ENCODE results near the gene GAA. TPM values are rescaled to one million over a fixed set of nuclear protein-coding genes. Genes with fewer than 3 reads are reported as not detected.

Gene GAA
- total and polyA plus RNA-seq, 8 donors = 24.1 to 105 (median 36.9) TPM

DNA sequence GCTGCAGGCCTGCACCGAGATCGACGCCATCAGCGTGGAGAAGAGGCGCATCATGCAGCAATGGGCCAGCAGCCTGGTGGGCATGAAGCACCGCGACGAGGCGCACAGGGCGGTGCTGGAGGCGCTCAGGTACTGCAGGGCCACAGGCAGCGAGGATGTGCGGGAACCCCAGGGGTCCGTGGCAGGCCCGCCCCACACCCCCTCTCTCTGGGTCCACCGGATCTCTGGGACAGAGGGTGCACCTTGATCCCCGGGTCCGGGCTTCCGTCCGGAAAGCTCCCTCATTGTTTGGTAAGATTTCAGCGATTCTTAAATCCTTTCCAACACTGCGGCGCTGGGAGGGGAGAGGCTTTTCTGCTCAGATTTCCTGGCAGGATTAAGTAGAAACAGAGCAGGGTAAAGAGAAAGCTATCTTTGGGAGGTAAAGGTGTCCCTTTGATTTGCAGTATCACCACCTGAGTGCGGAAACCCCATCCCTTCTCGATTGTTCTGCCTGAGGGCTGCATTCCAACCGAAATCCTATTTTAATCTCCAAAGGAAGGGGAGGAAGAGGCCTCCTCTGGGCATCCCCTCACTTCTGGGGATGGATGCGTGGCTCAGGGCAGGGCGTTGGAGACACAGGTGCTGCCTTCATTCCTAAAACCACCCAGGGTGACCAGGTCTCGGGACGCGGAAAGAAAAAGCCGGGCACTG, 35.8 kb upstream of the GAA start:
- no peaks in the 10 kb centered on the region for H3K27me3 ChIP-seq
- no peak overlapping the region for H3K4me3 ChIP-seq
- H3K27ac ChIP-seq = no peak overlapping the region
- no peak for ATAC-seq
- intact Hi-C loops (cut with DNase I) = no loop called here
- H3K36me3 ChIP-seq = no peaks in the 10 kb centered on the region
- peaks cover 0 to 32% of the 10 kb centered on the region in 2 donors for H3K4me1 ChIP-seq
- DNase-seq = peak in 1 of 4 donors; percentile 75
- no peaks in the 10 kb centered on the region for H3K9me3 ChIP-seq
- TF ChIP-seq, protein P1, sequence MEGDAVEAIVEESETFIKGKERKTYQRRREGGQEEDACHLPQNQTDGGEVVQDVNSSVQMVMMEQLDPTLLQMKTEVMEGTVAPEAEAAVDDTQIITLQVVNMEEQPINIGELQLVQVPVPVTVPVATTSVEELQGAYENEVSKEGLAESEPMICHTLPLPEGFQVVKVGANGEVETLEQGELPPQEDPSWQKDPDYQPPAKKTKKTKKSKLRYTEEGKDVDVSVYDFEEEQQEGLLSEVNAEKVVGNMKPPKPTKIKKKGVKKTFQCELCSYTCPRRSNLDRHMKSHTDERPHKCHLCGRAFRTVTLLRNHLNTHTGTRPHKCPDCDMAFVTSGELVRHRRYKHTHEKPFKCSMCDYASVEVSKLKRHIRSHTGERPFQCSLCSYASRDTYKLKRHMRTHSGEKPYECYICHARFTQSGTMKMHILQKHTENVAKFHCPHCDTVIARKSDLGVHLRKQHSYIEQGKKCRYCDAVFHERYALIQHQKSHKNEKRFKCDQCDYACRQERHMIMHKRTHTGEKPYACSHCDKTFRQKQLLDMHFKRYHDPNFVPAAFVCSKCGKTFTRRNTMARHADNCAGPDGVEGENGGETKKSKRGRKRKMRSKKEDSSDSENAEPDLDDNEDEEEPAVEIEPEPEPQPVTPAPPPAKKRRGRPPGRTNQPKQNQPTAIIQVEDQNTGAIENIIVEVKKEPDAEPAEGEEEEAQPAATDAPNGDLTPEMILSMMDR (IDR thresholded peaks at IDR 0.05) = no peak

DNA sequence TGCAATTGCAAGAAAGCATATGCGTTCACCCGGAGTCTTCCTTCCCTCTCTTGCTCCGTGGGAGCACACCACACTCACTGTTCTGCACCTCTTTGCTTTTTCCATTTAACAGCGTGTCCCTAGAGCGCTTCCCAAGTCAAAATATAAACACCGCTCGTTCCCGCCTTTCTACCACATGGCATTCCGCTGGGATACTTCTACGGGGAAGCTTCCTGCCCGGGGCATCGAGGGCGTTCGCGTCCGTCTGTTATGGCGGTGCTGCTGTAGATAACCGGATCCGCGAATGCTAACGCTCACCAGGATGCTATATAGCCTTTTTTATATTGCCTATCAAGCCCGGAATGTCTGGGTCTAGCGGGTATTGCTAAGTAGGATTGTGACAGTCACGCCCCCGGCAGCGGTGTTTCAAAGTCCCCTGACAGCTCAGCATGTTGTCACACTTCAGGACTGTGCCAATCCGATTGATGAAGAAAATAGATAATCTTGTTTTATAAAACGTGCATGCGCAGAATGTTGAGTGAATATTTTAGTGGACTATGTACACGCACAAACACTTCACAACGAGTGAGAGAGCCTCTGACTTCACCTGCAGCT, 33.9 kb upstream of the GAA start:
- no peaks in the 10 kb centered on the region for H3K36me3 ChIP-seq
- ATAC-seq (no peak), DNase-seq (no peak)
- H3K4me3 ChIP-seq = no peak overlapping the region
- H3K27me3 ChIP-seq = no peaks in the 10 kb centered on the region
- TF ChIP-seq, protein P1 (IDR thresholded peaks at IDR 0.05) = no peak
- H3K9me3 ChIP-seq = no peaks in the 10 kb centered on the region
- no peak overlapping the region for H3K27ac ChIP-seq
- intact Hi-C loops (cut with DNase I) = no loop called here
- H3K4me1 ChIP-seq = peaks cover 5 to 44% of the 10 kb centered on the region in 2 donors

DNA sequence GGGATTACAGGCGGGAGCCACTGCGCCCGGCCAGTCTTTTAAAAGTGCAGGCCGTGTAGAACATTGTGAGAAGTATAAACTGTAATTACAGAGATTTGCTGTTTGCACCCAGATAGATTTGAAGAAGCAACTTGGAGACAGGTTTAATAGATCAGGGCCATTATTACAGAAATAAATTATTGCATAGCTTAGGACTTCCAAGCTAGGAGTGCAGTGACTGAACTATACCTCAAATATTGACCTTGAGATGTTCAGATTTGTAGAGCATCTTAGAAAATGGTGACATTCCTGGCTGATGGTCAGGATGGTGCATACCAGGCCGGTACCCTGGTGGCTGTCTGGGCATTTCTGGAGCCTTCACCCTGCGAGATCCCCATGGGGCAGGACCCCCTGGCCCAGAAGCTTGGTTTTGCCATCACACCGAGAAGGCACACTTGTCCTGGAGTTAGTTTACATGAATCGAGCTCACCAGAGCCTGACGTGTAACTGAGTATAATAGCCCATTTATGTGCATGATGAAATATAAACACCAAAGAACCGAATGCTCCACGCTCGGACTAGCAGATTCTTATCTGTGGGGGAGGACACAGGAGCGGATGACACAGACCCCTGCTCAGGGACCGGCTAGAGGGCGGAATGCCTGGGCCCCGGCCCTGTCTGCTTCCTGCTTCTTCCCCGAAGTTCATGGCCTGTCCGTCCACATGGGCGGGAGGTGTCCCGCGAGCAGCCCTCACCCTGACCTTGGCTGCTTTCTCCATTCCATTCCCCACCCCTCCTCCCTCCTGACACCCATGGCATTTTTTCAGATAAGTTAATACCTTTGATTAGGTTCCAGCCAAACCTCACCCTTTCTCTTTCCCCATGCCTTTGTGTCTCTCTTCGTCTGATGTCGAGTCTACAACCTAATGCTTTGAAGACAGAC, 32.8 kb upstream of the GAA start:
- ATAC-seq (peak; percentile 26), DNase-seq (peak in 1 of 4 donors; percentile 35)
- intact Hi-C loops (cut with DNase I) = no loop called here

DNA sequence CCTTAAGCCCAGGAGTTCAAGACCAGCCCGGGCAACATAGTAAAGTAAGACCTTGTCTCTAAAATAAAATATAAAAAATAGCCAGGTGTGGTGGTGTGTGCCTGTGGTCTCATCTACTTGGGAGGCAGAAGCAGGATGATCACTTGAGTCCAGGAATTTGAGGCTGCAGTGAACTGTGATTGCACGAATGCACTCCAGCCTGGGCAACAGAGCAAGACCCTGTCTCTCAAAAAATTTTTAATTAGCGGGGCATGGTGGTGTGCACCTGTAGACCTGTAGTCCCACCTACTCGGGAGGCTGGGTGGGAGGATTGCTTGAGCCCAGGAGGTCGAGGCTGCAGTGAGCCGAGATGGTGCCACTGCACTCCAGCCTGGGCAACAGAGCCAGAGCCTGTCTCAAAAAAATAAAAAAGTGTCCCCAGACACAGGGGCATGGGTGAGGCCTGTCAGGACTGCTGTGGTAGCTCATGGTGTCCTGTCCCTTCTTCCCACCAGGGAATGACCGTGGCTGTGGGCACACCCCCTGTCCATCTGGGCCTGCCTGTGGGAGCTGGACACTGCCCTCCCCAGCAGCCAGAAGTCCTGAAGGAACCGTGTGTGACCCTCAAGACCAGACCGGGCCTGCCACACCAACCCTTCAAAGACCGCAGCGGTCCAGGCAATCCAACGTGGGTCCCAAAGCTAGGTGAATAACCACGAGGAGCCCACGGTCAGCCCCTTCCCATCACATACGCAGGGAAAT, 30.8 kb upstream of the GAA start:
- TF ChIP-seq, protein P1 (IDR thresholded peaks at IDR 0.05) = no peak
- Histone ChIP-seq H3K36me3 (no peaks in the 10 kb centered on the region), H3K27ac (peak overlapping the region; percentile 73 to 86), H3K4me3 (peak overlapping the region; percentile 6 to 11), H3K4me1 (peaks cover 5 to 27% of the 10 kb centered on the region in 2 donors), H3K9me3 (no peaks in the 10 kb centered on the region), H3K27me3 (no peaks in the 10 kb centered on the region)
- intact Hi-C loops (cut with DNase I) = no loop called here
- ATAC-seq (peak; percentile 19), DNase-seq (no peak)

More for the DNA sequence above, 32.8 kb upstream of the GAA start:
- Histone ChIP-seq H3K9me3 (no peaks in the 10 kb centered on the region), H3K4me3 (no peak overlapping the region), H3K36me3 (no peaks in the 10 kb centered on the region), H3K4me1 (peaks cover 5 to 39% of the 10 kb centered on the region in 2 donors), H3K27ac (peak overlapping the region; percentile 73 to 86), H3K27me3 (no peaks in the 10 kb centered on the region)
- TF ChIP-seq, protein P1 (IDR thresholded peaks at IDR 0.05) = no peak
